ENCODE results near the gene GHRH.

The GHRH gene

DNA sequence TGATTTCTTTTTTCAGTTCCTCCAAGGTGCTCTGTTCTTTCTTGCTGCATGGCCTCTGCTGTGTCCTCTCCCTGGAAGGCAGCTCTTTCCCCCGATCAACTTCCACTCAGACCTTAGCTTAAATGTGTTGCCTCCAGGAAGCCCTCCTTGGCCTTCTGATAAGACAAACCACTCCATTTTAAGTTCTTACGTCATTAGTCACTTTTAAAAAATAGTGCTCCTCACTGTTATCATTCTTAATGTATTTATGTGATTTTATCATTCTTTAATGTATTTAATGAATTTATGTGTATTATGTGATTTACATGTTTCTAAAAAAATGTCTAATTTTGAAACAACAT is 15.6 kb upstream of the GHRH start:
- Histone ChIP-seq H3K27me3 (replicated peaks; ENCODE audit: control insufficient read depth, insufficient read depth, low read length, poor library complexity, severe bottlenecking) (no peaks in the 10 kb centered on the region), H3K4me3 (ENCODE audit: insufficient read depth, low read depth, low read length, poor library complexity, severe bottlenecking) (no peak overlapping the region), H3K36me3 (ENCODE audit: control insufficient read depth, insufficient read depth, low read length) (no peaks in the 10 kb centered on the region), H3K9me3 (ENCODE audit: control insufficient read depth, low read length) (no peaks in the 10 kb centered on the region), H3K27ac (ENCODE audit: insufficient read depth, low read length, poor library complexity, severe bottlenecking) (no peak overlapping the region), H3K4me1 (ENCODE audit: control insufficient read depth, insufficient read depth, low read length, poor library complexity, severe bottlenecking) (no peaks in the 10 kb centered on the region)
- no peak for DNase-seq

- Histone ChIP-seq H3K27me3 (replicated peaks; ENCODE audit: control insufficient read depth, insufficient read depth, low read length, poor library complexity, severe bottlenecking) (no peaks in the 10 kb centered on the region), H3K4me3 (ENCODE audit: insufficient read depth, low read depth, low read length, poor library complexity, severe bottlenecking) (no peak overlapping the region), H3K27ac (ENCODE audit: insufficient read depth, low read length, poor library complexity, severe bottlenecking) (no peak overlapping the region), H3K36me3 (ENCODE audit: control insufficient read depth, insufficient read depth, low read length) (no peaks in the 10 kb centered on the region), H3K4me1 (ENCODE audit: control insufficient read depth, insufficient read depth, low read length, poor library complexity, severe bottlenecking) (no peaks in the 10 kb centered on the region), H3K9me3 (ENCODE audit: control insufficient read depth, low read length) (no peaks in the 10 kb centered on the region)
- DNase-seq: no peak
Observed at GRCh38 chr20:37276494-37277252, 15.1 kb upstream of the GHRH start.

- no peak for DNase-seq
- no peak overlapping the region for H3K27ac ChIP-seq (ENCODE audit: insufficient read depth, low read length, poor library complexity, severe bottlenecking)
Observed at GRCh38 chr20:37274851-37275524, 13.4 kb upstream of the GHRH start.

DNA sequence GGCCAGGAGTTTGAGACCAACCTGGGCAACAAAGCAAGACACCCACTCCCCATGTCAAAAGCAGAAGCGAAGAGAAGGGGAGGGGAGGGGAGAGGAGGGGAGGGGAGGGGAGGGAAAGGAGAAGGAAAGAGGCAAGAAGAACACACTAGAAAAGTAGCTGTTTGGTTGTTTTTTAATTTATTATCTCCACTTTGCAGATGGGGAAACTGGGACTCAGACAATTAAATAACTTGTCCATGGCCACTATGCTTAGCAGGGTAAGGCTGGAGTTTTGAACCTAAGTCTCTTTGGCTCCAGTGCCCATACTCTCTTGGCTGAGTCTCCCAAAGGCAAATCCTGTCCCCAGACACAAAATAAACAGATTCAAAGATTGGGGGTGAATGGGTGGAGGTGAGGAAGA is 12.4 kb upstream of the GHRH start:
- no peak overlapping the region for H3K27ac ChIP-seq (ENCODE audit: insufficient read depth, low read length, poor library complexity, severe bottlenecking)
- no peak overlapping the region for H3K4me3 ChIP-seq (ENCODE audit: insufficient read depth, low read depth, low read length, poor library complexity, severe bottlenecking)
- DNase-seq: no peak
- H3K27me3 ChIP-seq (replicated peaks; ENCODE audit: control insufficient read depth, insufficient read depth, low read length, poor library complexity, severe bottlenecking): no peaks in the 10 kb centered on the region
- H3K9me3 ChIP-seq (ENCODE audit: control insufficient read depth, low read length): no peaks in the 10 kb centered on the region
- H3K4me1 ChIP-seq (ENCODE audit: control insufficient read depth, insufficient read depth, low read length, poor library complexity, severe bottlenecking): no peaks in the 10 kb centered on the region
- H3K36me3 ChIP-seq (ENCODE audit: control insufficient read depth, insufficient read depth, low read length): no peaks in the 10 kb centered on the region

More at GRCh38 chr20:37274851-37275524, 13.4 kb upstream of the GHRH start:
- Histone ChIP-seq H3K27me3 (replicated peaks; ENCODE audit: control insufficient read depth, insufficient read depth, low read length, poor library complexity, severe bottlenecking) (no peaks in the 10 kb centered on the region), H3K9me3 (ENCODE audit: control insufficient read depth, low read length) (no peaks in the 10 kb centered on the region), H3K4me1 (ENCODE audit: control insufficient read depth, insufficient read depth, low read length, poor library complexity, severe bottlenecking) (no peaks in the 10 kb centered on the region), H3K36me3 (ENCODE audit: control insufficient read depth, insufficient read depth, low read length) (no peaks in the 10 kb centered on the region), H3K4me3 (ENCODE audit: insufficient read depth, low read depth, low read length, poor library complexity, severe bottlenecking) (no peak overlapping the region)

GRCh38 chr20:37271421-37271768 is 9.8 kb upstream of the GHRH start:
- H3K36me3 ChIP-seq (ENCODE audit: control insufficient read depth, insufficient read depth, low read length): no peaks in the 10 kb centered on the region
- no peak for DNase-seq
- no peaks in the 10 kb centered on the region for H3K9me3 ChIP-seq (ENCODE audit: control insufficient read depth, low read length)
- H3K27me3 ChIP-seq (replicated peaks; ENCODE audit: control insufficient read depth, insufficient read depth, low read length, poor library complexity, severe bottlenecking): no peaks in the 10 kb centered on the region
- H3K27ac ChIP-seq (ENCODE audit: insufficient read depth, low read length, poor library complexity, severe bottlenecking): no peak overlapping the region
- no peaks in the 10 kb centered on the region for H3K4me1 ChIP-seq (ENCODE audit: control insufficient read depth, insufficient read depth, low read length, poor library complexity, severe bottlenecking)
- H3K4me3 ChIP-seq (ENCODE audit: insufficient read depth, low read depth, low read length, poor library complexity, severe bottlenecking): no peak overlapping the region

- Histone ChIP-seq H3K9me3 (ENCODE audit: control insufficient read depth, low read length) (no peaks in the 10 kb centered on the region), H3K36me3 (ENCODE audit: control insufficient read depth, insufficient read depth, low read length) (no peaks in the 10 kb centered on the region), H3K4me1 (ENCODE audit: control insufficient read depth, insufficient read depth, low read length, poor library complexity, severe bottlenecking) (no peaks in the 10 kb centered on the region), H3K27ac (ENCODE audit: insufficient read depth, low read length, poor library complexity, severe bottlenecking) (no peak overlapping the region), H3K27me3 (replicated peaks; ENCODE audit: control insufficient read depth, insufficient read depth, low read length, poor library complexity, severe bottlenecking) (no peaks in the 10 kb centered on the region), H3K4me3 (ENCODE audit: insufficient read depth, low read depth, low read length, poor library complexity, severe bottlenecking) (no peak overlapping the region)
- DNase-seq: no peak
Observed at GRCh38 chr20:37270576-37271420, 9.2 kb upstream of the GHRH start.

DNA sequence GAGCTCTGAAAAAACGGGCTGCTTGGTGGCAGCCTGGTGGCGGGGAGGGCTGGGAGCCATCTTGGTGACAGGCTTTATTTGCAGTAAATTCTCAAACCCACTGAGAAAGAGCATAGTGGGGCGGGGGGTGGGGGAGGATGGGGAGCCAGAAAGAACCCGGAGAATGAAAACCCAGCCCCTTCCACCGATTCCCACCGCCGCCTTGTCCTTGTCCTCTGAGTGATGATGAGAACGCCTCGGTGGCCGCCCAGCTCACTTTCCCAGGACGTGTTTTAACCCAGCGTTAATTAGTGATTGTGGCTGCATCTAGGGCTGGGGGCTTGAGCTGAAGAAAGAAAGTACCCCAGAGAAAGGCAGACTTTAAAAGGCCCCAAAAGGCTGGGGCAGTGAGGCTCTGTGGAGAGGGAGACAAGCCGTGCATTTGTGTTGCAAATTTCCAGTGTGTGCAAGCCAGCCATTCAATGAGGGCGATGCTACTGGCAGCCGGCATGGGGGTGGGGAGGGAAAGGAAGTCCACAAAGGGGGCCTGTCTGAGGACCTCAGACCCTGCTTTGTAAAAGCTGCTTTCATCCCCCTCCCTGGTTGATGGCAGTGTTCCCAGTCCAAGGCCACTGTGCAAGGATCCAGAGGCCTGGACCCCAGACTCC is 6.2 kb upstream of the GHRH start:
- no peaks in the 10 kb centered on the region for H3K9me3 ChIP-seq (ENCODE audit: control insufficient read depth, low read length)
- no peak overlapping the region for H3K27ac ChIP-seq (ENCODE audit: insufficient read depth, low read length, poor library complexity, severe bottlenecking)
- DNase-seq: no peak
- no peaks in the 10 kb centered on the region for H3K36me3 ChIP-seq (ENCODE audit: control insufficient read depth, insufficient read depth, low read length)
- no peak overlapping the region for H3K4me3 ChIP-seq (ENCODE audit: insufficient read depth, low read depth, low read length, poor library complexity, severe bottlenecking)
- no peaks in the 10 kb centered on the region for H3K27me3 ChIP-seq (replicated peaks; ENCODE audit: control insufficient read depth, insufficient read depth, low read length, poor library complexity, severe bottlenecking)
- H3K4me1 ChIP-seq (ENCODE audit: control insufficient read depth, insufficient read depth, low read length, poor library complexity, severe bottlenecking): no peaks in the 10 kb centered on the region

GRCh38 chr20:37266940-37267666 is 5.5 kb upstream of the GHRH start:
- Histone ChIP-seq H3K27ac (ENCODE audit: insufficient read depth, low read length, poor library complexity, severe bottlenecking) (no peak overlapping the region), H3K4me3 (ENCODE audit: insufficient read depth, low read depth, low read length, poor library complexity, severe bottlenecking) (no peak overlapping the region), H3K27me3 (replicated peaks; ENCODE audit: control insufficient read depth, insufficient read depth, low read length, poor library complexity, severe bottlenecking) (no peaks in the 10 kb centered on the region), H3K36me3 (ENCODE audit: control insufficient read depth, insufficient read depth, low read length) (no peaks in the 10 kb centered on the region), H3K4me1 (ENCODE audit: control insufficient read depth, insufficient read depth, low read length, poor library complexity, severe bottlenecking) (no peaks in the 10 kb centered on the region), H3K9me3 (ENCODE audit: control insufficient read depth, low read length) (no peaks in the 10 kb centered on the region)
- DNase-seq: no peak

DNA sequence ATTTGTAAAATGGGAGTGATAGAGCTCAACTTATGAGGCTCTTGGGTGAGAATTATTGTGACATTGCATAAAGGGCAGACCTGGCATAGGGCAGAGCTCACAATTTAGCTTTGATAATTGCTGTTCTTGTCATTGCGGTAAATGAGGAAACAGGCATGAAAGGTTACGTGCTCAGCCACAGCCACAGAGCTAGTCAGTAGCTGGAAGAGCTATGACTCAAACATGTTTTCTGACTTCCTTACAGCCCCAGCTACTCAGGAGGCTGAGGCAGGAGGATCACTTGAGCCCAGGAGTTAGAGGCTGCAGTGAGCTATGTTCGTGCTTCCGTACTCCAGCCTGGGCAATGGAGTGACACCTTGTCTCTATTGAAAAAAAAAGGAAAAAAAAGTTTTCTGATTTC is 3.5 kb upstream of the GHRH start:
- Histone ChIP-seq H3K4me3 (ENCODE audit: insufficient read depth, low read depth, low read length, poor library complexity, severe bottlenecking) (no peak overlapping the region), H3K36me3 (ENCODE audit: control insufficient read depth, insufficient read depth, low read length) (no peaks in the 10 kb centered on the region), H3K27ac (ENCODE audit: insufficient read depth, low read length, poor library complexity, severe bottlenecking) (no peak overlapping the region), H3K4me1 (ENCODE audit: control insufficient read depth, insufficient read depth, low read length, poor library complexity, severe bottlenecking) (no peaks in the 10 kb centered on the region), H3K27me3 (replicated peaks; ENCODE audit: control insufficient read depth, insufficient read depth, low read length, poor library complexity, severe bottlenecking) (no peaks in the 10 kb centered on the region), H3K9me3 (ENCODE audit: control insufficient read depth, low read length) (no peaks in the 10 kb centered on the region)
- no peak for DNase-seq
